GM18499 (cell line): ENCODE measurements around the gene ZFP36L2.
"Not testable (repeated sequence)": the region's sequence is repeated elsewhere in the genome, so short reads cannot be mapped to it uniquely, and the experiment has no call there.

Experiments
- ATAC-seq: cut with Tn5 transposase; IDR thresholded peaks from one replicate; pipeline ENCODE4 v1.9.1; 2021; ENCODE audit warnings: moderate number of reproducible peaks; ENCODE audit not compliant: insufficient read depth, unreplicated experiment

Gene ZFP36L2

DNA sequence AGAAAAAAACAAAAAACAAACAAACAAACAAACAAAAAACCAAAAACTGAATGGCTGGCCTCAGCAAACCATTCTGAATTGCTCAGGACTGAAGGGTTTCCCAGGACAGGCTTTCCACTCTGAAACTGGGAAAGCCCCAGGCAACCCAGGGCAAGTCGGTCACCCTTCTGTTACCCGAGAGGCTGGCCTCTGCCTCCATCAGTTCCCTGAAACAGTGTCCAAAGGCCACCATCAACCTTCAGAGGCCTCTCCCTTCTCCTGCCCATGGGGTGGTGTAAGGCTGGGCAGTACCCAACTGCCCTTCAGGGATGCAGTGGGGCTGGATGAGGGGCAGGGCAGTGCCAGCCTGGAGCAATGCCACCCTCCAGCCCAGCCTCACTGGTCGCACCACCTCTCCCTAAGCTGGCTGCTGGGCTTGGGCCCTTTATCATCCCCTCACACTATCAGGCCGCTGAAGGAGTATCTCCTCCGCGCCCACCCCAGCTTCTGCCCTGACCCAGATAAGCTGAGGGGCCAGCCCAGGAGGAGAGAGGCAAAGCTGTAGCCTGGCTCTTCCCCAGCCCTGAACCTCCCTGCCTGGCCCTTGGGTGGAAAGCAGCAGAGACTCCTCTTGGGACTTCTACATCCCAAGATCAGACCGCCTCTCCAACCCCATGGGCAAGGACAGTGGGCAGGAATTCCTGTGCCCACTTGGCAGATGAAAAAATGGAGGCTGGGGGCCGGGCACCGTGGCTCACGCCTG is 35.9 kb downstream of the ZFP36L2 start:
- ATAC-seq: no peak

DNA sequence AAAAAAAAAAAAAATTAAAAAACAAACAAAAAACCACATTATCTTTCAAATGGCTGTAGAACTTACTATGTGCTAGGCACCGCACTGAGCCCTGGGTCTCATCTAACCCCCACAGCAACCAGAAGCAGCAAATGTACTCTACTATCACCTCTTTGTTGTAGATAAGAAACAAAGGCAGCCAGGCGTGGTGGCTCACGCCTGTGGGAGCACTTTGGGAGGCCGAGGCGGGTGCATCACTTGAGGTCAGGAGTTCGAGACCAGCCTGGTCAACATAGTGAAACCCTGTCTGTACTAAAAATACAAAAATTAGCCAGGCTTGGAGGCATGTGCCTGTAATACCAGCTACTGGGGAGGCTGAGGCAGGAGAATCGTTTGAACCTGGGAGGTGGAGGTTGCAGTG is 36.5 kb downstream of the ZFP36L2 start:
- ATAC-seq: not testable (repeated sequence)

DNA sequence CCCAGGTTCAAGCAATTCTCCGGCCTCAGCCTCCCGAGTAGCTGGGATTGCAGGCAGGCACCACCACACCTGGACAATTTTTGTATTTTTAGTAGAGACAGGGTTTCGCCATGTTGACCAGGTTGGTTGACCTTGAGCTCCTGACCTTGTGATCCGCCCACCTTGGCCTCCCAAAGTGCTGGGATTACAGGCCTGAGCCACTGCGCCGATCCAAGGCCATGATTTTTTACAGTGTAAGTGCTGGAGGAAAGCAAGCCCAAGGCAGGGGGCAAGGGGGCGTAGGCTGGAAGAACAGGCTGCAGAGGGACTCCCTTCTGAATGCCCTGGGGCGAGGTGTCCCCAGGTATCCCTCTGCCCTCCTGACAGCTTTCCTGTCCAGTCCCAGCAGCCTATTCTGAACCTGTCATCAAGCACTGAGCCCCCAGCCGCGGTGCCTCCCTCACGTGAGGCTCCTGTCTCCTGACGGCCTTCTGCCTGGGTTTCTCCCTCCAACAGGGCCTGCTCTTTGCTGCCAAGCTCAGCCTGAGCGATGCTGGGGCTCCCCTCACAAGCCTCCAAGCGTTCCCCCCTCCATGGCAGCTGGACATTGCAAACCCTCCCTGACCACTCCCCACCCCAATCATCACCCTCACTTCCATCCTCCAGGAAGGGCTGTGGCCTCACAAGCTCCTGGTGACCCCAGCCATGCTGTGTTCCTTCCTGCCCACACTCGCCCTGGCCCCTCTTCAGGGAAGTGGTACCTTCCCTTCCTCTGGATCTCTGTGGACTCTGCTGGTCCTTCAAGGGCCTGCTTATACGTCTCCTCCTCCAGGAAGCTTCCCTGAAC is 37.6 kb downstream of the ZFP36L2 start:
- ATAC-seq: no peak

DNA sequence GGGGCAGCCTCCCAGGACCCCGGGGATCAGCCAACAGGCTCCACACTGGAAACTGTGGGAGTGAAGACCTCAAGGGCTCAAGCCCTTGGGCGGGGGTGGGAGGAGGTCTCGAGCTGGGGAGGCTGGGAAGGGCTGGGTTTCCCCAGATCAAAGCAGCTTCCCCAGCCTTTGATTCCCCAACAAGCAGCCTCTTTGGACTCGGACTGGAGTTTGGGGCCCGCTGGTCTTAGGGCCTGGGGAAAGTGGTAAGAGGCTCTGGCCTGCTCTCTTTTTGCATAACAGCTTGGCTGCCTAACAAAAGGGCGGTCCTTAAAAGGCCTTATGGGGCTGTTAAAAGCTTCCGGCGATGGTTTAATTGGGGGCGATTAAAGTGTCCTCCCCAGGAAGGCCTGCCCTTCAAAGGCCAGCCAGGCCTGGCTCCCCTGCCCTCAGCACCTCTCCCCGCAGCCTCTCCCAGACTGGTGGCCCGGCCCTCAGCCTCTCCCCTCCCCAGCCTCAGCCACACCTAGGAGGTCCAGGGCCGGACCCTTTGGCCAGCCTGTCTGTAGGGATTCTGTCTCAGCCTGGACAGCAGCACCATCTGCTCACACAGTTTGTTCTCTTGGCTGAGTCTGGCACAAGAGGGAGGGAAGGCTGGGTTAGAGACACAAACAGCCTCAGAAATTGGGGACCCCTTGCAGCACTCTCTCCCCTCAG is 39.6 kb downstream of the ZFP36L2 start:
- ATAC-seq: no peak

DNA sequence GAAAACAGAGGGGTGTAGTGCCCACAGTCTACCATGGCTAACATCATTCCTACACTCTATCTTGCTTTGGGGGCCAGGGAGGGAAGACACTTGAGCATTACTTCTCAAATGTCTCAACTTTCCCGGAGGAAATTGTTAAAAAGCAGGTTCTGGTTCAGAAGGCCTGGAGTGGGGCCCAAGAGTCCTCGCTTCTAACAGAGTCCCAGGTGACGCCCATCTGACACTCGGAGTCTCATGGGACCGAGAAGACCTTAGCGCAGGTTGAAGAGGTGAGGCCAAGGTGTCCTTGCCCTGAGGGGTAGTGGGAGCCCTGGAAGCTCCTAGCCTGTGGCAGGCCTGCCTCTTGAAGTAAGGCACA is 40.1 kb downstream of the ZFP36L2 start:
- no peak for ATAC-seq

DNA sequence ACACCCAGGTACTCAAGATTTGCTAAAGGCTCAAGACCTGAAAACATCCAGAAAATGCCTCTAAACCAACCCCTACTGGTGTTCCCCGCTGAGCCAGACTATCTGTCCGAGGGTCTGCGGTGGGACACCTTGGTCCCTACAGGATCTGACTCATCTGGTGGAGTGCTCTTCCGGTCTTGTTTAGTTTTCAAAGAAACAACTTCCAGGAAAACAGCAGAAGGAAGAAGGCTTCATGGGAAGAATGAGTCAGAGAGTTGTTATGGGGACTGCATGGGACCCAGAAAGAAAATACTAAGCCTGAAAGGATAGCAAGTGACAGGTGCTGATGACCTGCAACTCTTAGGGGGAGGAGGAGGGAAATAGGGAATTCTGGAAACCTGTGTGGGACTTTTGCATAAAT is 41.3 kb downstream of the ZFP36L2 start:
- no peak for ATAC-seq

DNA sequence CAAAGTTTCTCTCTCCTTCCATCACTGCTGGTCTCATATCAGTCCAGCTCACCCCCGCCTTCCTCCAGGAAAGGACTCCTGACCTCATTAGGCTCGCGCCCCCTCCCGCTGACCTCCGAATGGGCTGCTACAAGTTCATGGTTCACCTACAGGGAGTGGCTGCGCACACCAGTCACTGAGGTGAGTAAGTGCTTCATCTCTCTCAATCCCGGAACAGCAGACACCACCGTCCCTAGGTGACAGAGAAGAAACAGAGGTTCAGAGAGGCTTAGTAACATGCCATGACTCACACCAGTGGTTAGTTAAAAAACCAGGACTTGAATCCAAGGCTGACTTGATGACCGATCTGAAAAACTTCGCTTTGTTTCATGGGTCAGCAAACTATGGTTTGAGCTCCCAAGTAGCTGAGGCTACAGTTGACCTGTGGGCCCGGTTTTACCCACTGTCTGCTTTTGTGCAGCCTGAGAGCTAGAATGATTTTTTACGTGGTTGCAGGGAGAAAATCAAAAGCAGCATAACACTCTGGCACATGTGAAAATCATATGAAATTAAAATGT is 42.0 kb downstream of the ZFP36L2 start:
- ATAC-seq: no peak

DNA sequence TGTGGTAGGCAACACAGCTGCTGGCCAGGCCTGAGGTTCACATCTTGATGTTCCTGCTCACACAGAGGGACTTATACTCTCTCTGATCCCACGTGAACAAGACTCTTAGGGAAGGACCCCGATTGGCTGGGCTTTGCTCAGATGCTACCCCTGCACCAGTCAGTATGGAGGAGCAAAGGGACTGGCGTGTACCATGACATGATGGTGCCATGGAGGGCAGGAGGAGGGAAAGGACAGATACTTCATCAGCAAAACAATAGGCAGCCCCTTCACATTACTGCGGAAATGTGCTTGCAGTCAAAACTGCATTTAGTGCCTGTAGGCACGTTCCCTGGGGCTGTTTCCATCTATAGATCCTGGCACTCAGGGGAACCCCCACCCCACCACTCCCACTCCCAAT is 42.7 kb downstream of the ZFP36L2 start:
- no peak for ATAC-seq

DNA sequence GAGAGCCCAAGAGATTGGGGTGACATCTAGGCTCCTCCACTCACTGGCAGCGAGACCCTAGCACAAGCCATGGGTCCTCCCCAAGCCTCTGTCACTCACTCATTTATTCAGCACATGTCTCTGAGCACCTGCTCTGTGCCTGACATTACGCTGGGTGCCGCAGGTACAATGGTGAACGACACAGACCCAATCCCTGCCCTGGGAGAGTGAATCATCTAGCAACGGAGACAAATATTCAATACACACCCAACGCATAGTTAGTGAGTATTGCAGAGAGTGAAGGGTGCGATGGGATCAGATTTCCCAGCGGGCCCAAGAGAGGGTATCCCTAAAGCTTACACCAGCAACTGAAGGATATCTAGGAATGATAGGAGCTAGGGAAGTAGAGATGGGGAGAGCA is 45.5 kb downstream of the ZFP36L2 start:
- ATAC-seq: no peak

DNA sequence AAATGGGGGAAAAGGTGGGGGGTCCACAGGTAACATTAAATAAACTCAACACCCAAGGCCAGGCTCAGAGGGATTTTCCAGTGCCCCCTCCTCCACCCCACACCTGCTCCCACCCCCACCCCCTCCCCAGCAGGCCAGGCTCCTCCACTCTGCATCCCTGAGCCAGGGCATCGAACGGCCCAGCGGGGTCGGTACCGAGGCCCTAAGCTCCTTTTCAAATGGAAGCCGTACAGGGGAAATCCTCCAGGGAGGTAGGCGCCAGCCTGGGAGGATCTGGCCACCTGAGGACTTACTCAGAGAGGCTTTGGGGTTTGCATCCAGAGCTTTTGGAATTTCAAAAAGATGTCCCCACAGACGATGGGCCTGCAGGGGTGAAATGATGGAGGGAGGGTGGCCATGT is 46.5 kb downstream of the ZFP36L2 start:
- no peak for ATAC-seq

DNA sequence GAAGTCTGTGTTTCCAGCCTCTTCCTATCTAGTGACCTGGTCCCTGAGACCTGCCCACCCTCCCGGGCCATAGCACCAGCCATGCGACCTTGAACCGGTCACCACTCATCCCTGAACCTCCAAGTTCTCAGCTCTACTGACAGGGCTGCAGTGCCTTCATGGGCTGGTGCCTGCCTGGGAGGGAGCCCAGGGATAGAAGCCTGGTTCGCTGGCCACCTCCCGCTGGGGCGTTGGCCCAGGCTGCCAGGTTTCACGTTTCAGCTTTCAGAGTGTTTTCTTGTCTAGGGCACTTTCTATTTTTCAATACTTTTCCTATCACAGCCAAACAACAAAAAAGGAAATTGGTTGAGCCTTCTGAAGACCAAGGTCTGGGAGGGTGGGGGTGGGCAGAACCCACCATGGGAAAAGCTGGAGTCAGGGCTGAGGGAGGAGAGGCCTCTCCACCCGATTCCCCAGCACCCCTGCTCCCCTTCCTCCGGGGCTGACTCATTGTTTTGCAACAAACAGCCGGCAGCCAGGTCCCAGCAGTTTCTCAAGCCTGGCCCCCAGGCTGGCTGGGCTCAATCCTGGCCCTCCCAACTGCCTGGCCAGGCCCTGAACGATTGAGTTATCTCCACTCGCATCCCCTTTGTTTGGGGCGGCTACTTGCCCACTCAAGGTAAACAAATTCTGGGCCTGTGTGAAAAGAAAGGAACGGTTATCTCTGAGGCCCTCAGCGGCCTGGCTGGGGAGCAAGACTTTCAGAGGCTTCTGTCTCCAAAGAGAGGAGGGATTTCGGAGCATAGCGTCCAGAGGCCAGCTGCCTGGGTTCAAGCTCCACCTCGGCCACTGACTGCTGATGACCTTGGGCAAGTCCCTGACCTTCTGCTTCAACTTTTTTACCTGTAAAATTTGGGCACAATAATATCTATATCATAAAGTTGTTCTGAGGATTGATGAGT is 47.5 kb downstream of the ZFP36L2 start:
- no peak for ATAC-seq

DNA sequence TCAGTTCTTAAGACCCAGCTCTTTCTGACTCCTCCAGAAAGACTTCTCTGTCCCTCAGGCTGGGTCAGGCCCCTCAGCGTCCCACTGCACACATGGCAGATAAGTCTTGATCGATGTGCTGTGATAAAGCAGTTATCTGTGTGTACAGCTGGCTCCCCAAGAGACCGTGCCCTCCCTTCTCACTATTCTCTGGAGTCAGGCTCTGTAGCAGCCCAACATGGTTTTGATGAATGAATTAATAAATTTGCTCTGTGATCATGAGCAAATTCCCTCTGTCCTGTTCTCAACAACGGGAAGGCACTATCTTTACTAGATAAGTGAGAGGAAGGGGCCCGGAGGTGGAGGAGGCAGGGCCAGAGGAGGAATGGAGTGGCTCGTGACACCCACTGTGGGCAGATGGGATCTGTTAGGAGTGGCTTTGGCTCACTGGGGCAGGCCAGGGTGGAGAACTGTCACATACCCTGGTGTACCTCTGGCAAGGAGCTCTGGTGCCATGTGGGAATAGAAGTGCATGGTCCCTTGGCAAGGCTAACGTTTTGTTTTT is 48.3 kb downstream of the ZFP36L2 start:
- no peak for ATAC-seq

DNA sequence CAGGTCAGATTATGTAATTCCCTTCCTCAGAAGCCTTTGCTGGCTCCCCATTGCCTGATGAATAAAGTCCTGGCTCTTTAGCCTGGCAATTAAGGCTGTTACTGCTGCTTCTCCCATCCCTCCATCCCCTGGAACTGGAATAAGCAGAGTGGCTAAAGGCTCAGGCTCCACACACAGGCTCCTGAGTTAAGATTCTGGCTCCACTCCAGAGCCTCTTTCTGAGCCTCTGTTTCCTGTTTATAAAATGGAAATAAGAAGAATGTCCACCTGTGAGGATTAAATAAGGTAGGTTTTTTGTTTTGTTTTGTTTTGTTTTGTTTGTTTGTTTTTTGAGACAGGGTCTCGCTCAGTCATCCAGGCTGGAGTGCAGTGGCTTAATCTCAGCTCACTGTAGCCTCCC is 50.0 kb downstream of the ZFP36L2 start:
- no peak for ATAC-seq

DNA sequence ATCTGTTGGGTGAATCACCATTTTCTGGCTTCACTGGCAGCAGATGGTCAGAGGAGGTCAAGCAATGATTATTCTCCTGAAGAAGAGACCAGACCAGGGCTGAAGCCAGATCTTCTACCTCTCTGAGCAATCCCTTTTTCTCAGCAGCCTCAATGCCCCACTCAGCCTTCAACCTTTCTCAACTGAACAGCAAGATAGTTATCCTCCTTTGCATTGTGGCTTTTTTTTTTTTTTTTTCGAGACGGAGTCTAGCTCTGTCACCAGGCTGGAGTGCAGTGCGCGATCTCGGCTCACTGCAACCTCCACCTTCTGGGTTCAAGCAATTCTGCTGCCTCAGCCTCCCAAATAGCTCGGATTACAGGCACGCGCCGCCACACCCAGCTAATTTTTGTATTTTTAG is 50.5 kb downstream of the ZFP36L2 start:
- ATAC-seq: no peak

DNA sequence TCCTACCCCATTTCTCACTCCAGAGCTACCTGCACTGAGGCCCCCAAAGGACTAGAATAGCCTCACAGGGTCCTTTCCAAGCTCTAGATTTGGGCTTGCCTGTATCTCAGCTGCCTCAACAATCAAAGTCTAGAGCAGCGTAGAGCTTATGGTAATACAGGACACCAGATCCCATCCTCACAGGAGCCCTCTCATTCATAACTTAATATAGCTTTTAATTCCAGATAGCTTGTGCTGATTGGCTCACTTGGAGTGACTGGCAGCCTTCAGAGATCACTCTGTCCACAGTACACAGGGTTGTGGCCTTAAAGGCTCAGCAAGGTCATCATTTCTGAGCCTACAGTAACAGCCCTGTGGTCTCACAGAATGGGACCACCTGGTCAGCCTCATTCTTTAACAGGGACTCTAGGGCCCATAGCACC is 51.4 kb downstream of the ZFP36L2 start:
- ATAC-seq: no peak

DNA sequence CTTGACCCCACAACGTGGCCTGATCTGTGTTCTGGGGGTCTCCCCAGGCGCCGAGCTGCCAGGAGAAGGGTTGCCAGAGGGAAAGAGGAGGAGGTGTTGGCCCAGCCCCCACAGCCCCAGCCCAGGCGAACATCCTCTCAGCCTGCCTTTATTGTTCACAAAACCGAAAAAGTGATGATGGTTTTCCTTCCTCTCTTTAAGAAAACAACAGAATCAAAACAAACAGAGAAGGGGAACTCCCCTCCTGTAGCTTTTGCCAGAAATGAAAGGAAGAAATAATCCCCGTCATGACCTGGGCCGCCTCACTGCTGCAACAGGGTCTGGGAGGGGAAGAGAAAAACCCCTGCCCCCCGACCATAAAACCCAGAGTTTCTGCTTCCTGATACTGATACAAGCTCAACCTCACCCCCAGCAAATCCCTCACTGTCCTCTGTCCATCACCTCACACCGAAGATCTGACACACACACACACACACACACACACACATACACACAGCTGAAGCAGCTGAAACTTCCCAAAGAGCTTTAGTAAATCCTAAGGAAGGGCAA is 52.0 kb downstream of the ZFP36L2 start:
- peak; percentile 68 for ATAC-seq
